HCT116 (cell line): ENCODE measurements around the gene PDZRN4.

Experiments used
- CEBPB ChIP-seq: IDR thresholded peaks from 2 replicates; pipeline ENCODE4 v1.6.1; 2012; ENCODE audit warnings: low read depth
- EGR1 ChIP-seq: IDR thresholded peaks from 2 replicates; pipeline ENCODE4 v1.6.1; 2012; ENCODE audit warnings: low read depth
- YY1 ChIP-seq: IDR thresholded peaks from 2 replicates; pipeline ENCODE4 v1.6.1; 2011; ENCODE audit warnings: low read length, low read depth, moderate library complexity, mild to moderate bottlenecking; ENCODE audit not compliant: insufficient replicate concordance; ENCODE audit errors: extremely low read depth
- ZFX ChIP-seq: fragments of 450-650 bp; IDR thresholded peaks from 2 replicates; pipeline ENCODE4 v1.6.1; 2017
- TF ChIP-seq, protein P1 (sequence below), 3 experiments: fragments of 200-600 bp in 1 of 3; sonication (generic) in 1 of 3; IDR thresholded peaks in 2 of 3; conservative IDR thresholded peaks in 1 of 3; 2 replicates each; pipeline ENCODE4 v1.5.1; 2012 to 2017; ENCODE audit warnings: low read depth in 2 of 3, low read length in 2 of 3, antibody characterized with exemption in 1 of 3, borderline replicate concordance in 1 of 3, control low read depth in 1 of 3, mild to moderate bottlenecking in 1 of 3, mixed read lengths in 1 of 3, mixed run types in 1 of 3, moderate library complexity in 1 of 3; ENCODE audit not compliant: insufficient read depth in 1 of 3

DNA sequence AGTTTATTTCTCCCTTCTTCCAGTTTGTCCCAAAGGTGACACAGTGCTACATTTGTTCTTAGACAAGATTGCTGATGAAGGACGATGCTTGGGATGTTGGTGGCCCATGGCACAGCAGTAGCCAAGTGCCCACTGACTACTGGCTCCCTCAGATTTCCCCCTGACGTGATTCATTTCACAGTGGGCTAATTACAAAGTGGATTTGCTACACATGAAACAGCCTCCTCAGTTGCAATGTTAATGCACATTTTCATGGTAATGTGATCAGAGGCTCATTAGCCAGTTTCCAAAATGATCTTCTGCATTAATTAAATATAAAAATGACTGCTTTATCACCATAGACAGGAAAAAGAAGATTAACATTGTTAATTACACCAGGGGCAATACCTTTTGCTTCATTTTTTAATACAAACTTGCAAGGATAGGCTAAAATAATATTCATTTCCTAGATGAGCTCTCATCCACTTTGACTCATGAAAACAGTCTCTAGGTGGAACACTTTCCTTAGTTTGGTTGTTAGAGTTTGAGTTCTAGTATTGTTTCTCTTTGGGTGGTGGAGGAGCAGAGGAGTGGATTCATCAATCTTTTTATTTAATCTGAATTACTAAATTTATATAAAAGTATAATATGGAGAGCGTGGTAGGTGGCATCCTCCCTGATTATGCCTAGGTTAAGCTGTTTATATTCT is 250.9 kb downstream of the PDZRN4 start:
- TF ChIP-seq, protein P1, sequence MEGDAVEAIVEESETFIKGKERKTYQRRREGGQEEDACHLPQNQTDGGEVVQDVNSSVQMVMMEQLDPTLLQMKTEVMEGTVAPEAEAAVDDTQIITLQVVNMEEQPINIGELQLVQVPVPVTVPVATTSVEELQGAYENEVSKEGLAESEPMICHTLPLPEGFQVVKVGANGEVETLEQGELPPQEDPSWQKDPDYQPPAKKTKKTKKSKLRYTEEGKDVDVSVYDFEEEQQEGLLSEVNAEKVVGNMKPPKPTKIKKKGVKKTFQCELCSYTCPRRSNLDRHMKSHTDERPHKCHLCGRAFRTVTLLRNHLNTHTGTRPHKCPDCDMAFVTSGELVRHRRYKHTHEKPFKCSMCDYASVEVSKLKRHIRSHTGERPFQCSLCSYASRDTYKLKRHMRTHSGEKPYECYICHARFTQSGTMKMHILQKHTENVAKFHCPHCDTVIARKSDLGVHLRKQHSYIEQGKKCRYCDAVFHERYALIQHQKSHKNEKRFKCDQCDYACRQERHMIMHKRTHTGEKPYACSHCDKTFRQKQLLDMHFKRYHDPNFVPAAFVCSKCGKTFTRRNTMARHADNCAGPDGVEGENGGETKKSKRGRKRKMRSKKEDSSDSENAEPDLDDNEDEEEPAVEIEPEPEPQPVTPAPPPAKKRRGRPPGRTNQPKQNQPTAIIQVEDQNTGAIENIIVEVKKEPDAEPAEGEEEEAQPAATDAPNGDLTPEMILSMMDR (IDR thresholded peaks at IDR 0.05 in 2 of 3, conservative IDR thresholded peaks at IDR 0.05 in 1 of 3; ENCODE audit: borderline replicate concordance in 1 of 3, insufficient read depth in 1 of 3, low read depth in 2 of 3, low read length in 2 of 3): no peak
- TF ChIP-seq CEBPB (no peak), YY1 (no peak), EGR1 (no peak), ZFX (no peak)
